HG02852 (cell line): ENCODE data around the gene SLC12A9.
"Not testable (repeated sequence)": the region's sequence is repeated elsewhere in the genome, so short reads cannot be mapped to it uniquely, and the experiment has no call there.

Source experiments
- ATAC-seq: cut with Tn5 transposase; IDR thresholded peaks from one replicate; pipeline ENCODE4 v1.9.1; 2021; ENCODE audit warnings: mild to moderate bottlenecking, moderate library complexity; ENCODE audit not compliant: unreplicated experiment

Gene SLC12A9

GRCh38 chr7:100852048-100852872 is at the start of gene SLC12A9:
Gene SLC12A9, plus strand, starts transcription at chr7:100852713. Its CDS starts 1,485 bp downstream, at chr7:100854198.
- peak; percentile 92 for ATAC-seq

- ATAC-seq = no peak
These were observed 49.6 kb upstream of the SLC12A9 start for GRCh38 chr7:100802951-100803350.

GRCh38 chr7:100803398-100804161 is 48.9 kb upstream of the SLC12A9 start:
- ATAC-seq = peak; percentile 98

GRCh38 chr7:100804681-100805431 is 47.7 kb upstream of the SLC12A9 start:
- ATAC-seq = no peak

GRCh38 chr7:100806276-100806675 is 46.2 kb upstream of the SLC12A9 start:
- ATAC-seq = no peak

GRCh38 chr7:100806883-100807282 is 45.6 kb upstream of the SLC12A9 start:
- ATAC-seq = not testable (repeated sequence)

- ATAC-seq = no peak
These were observed 44.1 kb upstream of the SLC12A9 start for GRCh38 chr7:100808354-100808875.

- no peak for ATAC-seq
These were observed 41.0 kb upstream of the SLC12A9 start for GRCh38 chr7:100811480-100811879.

GRCh38 chr7:100812729-100813128 is 39.8 kb upstream of the SLC12A9 start:
- ATAC-seq = no peak

- not testable (repeated sequence) for ATAC-seq
These were observed 36.0 kb upstream of the SLC12A9 start for GRCh38 chr7:100816515-100816914.

- ATAC-seq = no peak
These were observed 35.4 kb upstream of the SLC12A9 start for GRCh38 chr7:100817097-100817496.

- ATAC-seq = no peak
These were observed 34.1 kb upstream of the SLC12A9 start for GRCh38 chr7:100818366-100818765.

- ATAC-seq = no peak
These were observed 33.7 kb upstream of the SLC12A9 start for GRCh38 chr7:100818825-100819224.

- no peak for ATAC-seq
These were observed 32.9 kb upstream of the SLC12A9 start for GRCh38 chr7:100819586-100819985.

- ATAC-seq = no peak
These were observed 30.0 kb upstream of the SLC12A9 start for GRCh38 chr7:100822236-100823139.

- ATAC-seq = no peak
These were observed 29.4 kb upstream of the SLC12A9 start for GRCh38 chr7:100823140-100823525.

- no peak for ATAC-seq
These were observed 29.0 kb upstream of the SLC12A9 start for GRCh38 chr7:100823534-100823933.

- ATAC-seq = no peak
These were observed 27.9 kb upstream of the SLC12A9 start for GRCh38 chr7:100824499-100825214.

- no peak for ATAC-seq
These were observed 27.3 kb upstream of the SLC12A9 start for GRCh38 chr7:100825215-100825671.
